SH-SY5Y (cell line): ENCODE measurements around the gene PNPLA2.

Experiments used
- GATA2 ChIP-seq: IDR thresholded peaks from 2 replicates; pipeline ENCODE4 v1.6.1; 2011; ENCODE audit warnings: mild to moderate bottlenecking, low read depth, low read length
- GATA3 ChIP-seq: IDR thresholded peaks from 2 replicates; pipeline ENCODE4 v1.6.1; 2011; ENCODE audit warnings: low read depth, mild to moderate bottlenecking, low read length, moderate library complexity

PNPLA2 gene

GRCh38 chr11:864898-865297 is 46.2 kb downstream of the PNPLA2 start:
- TF ChIP-seq GATA3: no peak

GRCh38 chr11:865462-866430 is 47.0 kb downstream of the PNPLA2 start:
- TF ChIP-seq GATA3: no peak
- no peak for TF ChIP-seq GATA2

- TF ChIP-seq GATA2 (no peak), GATA3 (no peak)
These were observed 47.8 kb downstream of the PNPLA2 start for GRCh38 chr11:866481-866880.

GRCh38 chr11:867856-868358 is 49.2 kb downstream of the PNPLA2 start:
- TF ChIP-seq GATA2: no peak
- TF ChIP-seq GATA3: no peak

GRCh38 chr11:868394-868793 is 49.7 kb downstream of the PNPLA2 start:
- TF ChIP-seq GATA2: no peak
- no peak for TF ChIP-seq GATA3

- TF ChIP-seq GATA2 (no peak), GATA3 (no peak)
These were observed 50.1 kb downstream of the PNPLA2 start for GRCh38 chr11:868802-869201.

GRCh38 chr11:869399-870126 is 50.8 kb downstream of the PNPLA2 start:
- no peak for TF ChIP-seq GATA2
- TF ChIP-seq GATA3: no peak

GRCh38 chr11:870127-870413 is 51.4 kb downstream of the PNPLA2 start:
- TF ChIP-seq GATA2: no peak
- no peak for TF ChIP-seq GATA3

GRCh38 chr11:870418-870817 is 51.7 kb downstream of the PNPLA2 start:
- TF ChIP-seq GATA2 (no peak), GATA3 (no peak)

GRCh38 chr11:871472-871871 is 52.8 kb downstream of the PNPLA2 start:
- TF ChIP-seq GATA2: no peak
- TF ChIP-seq GATA3: no peak

- TF ChIP-seq GATA3 (no peak), GATA2 (no peak)
These were observed 54.1 kb downstream of the PNPLA2 start for GRCh38 chr11:872799-873198.

GRCh38 chr11:873706-874105 is 55.0 kb downstream of the PNPLA2 start:
- TF ChIP-seq GATA3 (no peak), GATA2 (no peak)
